ENCODE data around the gene AGFG2.

The AGFG2 gene

GRCh38 chr7:100612730-100613390 is 73.9 kb downstream of the AGFG2 start:
- no peak for DNase-seq (ENCODE audit: low read depth in 2 of 2)

DNA sequence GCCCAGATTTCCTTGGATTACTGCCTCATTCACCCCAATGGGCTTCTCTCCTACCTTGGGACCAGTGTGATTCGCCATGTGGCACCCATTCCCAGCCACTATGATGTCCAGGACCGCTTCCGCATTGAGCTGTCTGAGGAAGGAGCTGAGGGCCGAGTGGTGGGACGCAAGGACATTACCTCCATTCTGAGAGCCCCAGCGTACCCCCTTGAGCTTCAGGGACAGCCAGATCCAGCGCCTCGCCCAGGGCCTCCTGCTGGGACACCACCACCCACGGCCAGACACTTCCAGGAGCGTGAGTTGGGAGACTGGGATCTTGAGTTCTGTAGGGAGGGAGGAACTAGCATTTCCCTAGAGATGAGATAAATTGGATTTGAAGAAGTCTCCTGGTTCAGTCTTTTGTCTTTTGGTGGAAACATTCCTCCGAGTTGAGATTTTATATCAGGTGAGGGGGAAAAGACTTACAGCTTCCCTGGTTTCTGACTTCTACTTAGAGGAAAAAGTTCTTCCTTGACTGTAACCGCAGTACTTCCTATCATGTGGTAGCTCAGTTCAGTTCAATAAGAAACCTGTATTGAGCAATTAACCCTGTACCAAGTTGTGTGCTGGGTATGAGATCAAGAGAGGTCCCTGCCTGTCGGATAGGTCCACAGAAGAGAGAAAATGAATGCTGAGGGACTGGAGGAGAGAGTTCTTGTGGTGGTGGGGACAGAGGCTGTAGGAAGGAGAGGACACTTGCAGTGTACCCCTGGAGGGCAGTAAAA is 74.6 kb downstream of the AGFG2 start:
- no peak for DNase-seq (ENCODE audit: low read depth in 2 of 2)

DNA sequence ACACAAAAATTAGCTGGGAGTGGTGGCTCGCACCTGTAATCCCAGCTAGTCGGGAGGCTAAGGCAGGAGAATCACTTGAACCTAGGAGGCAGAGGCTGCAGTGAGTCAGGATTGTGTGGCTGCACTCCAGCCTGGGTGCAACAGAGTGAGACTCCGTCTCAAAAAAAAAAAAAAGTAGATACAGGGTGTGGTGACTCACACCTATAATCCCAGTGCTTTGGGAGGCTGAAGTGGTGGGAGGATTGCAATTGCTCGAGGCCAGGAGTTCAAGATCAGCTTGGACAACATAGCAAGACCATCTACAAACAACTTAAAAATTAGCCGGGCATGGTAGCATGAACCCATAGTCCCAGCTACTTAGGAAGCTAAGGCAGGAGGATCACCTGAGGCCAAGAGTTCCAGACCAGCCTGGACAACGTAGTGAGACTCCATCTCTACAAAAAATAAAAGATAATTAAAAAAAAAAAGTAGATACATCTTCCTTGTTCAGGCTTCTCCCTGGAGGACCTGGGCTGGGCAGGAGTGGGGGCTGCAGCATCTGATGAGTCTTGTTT is 75.4 kb downstream of the AGFG2 start:
- DNase-seq (ENCODE audit: low read depth in 2 of 2): no peak
